ENCODE data around the gene UAP1L1. TPM values are rescaled to one million over a fixed set of nuclear protein-coding genes. Genes with fewer than 3 reads are reported as not detected.

The UAP1L1 gene
- total RNA-seq, 2 donors from 2014 or later, result 13.0 to 18.2 TPM

DNA sequence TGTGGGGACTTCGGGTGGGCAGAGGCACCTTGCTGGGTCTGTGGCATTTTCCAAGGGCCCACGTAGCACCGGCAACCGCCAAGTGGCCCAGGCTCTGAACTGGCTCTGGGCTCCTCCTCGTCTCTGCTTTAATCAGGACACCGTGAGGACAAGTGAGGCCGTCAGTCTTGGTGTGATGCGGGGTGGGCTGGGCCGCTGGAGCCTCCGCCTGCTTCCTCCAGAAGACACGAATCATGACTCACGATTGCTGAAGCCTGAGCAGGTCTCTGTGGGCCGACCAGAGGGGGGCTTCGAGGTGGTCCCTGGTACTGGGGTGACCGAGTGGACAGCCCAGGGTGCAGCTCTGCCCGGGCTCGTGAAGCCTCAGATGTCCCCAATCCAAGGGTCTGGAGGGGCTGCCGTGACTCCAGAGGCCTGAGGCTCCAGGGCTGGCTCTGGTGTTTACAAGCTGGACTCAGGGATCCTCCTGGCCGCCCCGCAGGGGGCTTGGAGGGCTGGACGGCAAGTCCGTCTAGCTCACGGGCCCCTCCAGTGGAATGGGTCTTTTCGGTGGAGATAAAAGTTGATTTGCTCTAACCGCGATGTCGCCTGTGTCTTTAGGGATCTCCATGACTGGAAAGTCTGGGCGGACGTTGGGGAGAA is 31.4 kb downstream of the UAP1L1 start:
- intact Hi-C loops (cut with DNase I, micrococcal nuclease), result no loop called here
- ATAC-seq (no peak), DNase-seq (no peak)

DNA sequence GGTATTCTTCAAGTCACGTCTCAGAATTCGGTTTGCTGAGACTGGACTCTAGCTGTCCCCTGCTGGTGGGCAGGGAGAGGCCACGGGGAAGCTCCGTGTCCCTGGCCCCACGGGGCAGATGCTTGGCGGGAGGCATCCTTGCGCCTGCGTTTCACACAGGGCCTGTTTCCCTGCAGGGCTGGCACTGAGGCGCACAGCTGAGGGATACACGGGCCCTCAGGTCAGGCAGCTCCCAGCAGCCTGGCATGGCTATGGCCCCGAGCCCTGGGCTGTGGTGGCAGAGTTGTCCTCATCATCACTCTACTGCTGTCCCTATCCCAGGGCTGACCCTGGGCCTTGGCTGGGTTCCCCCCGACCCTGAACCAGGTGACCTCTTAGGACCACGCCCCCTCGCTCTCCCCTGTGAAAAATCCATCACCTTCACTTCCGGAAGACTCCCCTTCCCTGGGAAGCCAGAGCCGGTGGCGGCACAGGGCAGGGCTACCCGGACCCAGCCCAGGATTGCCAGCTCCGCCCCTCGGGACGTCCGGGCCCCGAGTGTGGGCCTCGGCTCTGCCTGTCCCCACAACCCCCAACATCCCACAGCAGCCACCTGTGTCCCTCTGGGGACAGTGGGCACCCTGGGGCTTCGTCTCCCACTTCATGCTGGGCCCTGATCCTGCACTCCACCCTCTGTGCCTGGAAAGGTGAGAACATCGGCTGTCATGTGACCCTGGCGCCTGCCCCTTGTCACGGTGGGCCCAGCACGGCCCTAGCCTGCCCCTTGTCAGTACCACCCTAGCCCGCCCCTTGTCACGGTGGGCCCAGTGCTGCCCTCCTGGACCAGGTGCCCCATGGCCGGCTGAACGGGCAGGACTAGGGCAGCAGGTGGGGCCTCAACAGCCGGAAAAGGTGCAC is 32.2 kb downstream of the UAP1L1 start:
- DNase-seq, result no peak
- ATAC-seq, result no peak
- intact Hi-C loops (cut with DNase I, micrococcal nuclease), result loop anchor here in 1 of 2 donors (10.0 kb wide), 1 partner anchor 125 kb away; the partner anchor contains the start of gene SLC34A3

DNA sequence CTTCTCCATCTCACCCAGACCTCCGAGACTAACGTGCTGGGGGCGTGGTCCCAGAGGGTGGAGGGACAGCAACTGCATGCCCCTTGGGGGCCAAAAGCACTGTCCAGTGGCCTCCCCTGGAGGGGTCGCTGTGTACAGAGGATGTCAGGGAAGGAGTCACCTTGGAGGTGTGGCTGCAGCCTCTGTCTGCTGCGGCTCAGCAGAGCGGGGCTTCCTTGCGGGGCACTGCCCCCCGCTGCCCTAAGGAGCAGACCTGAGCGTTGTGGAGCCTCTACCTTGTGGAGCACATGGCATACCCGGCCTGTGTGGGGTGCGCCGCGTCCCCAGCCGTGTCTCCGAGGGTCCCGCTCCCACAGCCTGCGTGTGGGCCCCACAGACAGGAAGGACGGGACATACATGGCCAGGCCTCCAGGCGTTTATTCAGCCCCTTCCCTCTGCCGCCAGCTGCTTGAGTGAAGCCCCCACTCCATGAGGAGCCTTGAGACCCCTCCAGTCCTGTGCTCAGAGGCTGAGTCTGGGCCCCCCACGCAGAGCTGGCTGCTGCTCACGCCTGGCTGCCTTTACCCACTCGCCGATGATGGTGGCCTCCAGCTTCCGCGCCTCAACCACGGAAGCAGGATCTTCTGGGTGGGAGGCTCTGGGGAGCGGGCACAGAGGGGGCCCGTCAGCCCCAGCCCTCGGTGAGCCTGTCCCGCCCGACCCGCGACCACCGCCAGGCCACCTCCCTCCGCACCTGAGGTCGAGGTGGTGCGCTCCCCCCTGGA is 33.0 kb downstream of the UAP1L1 start:
- intact Hi-C loops (cut with DNase I, micrococcal nuclease), result loop anchor here in 1 of 2 donors (10.0 kb wide), 1 partner anchor 124 kb away; the partner anchor contains the start of gene SLC34A3
- DNase-seq (no peak), ATAC-seq (no peak)

DNA sequence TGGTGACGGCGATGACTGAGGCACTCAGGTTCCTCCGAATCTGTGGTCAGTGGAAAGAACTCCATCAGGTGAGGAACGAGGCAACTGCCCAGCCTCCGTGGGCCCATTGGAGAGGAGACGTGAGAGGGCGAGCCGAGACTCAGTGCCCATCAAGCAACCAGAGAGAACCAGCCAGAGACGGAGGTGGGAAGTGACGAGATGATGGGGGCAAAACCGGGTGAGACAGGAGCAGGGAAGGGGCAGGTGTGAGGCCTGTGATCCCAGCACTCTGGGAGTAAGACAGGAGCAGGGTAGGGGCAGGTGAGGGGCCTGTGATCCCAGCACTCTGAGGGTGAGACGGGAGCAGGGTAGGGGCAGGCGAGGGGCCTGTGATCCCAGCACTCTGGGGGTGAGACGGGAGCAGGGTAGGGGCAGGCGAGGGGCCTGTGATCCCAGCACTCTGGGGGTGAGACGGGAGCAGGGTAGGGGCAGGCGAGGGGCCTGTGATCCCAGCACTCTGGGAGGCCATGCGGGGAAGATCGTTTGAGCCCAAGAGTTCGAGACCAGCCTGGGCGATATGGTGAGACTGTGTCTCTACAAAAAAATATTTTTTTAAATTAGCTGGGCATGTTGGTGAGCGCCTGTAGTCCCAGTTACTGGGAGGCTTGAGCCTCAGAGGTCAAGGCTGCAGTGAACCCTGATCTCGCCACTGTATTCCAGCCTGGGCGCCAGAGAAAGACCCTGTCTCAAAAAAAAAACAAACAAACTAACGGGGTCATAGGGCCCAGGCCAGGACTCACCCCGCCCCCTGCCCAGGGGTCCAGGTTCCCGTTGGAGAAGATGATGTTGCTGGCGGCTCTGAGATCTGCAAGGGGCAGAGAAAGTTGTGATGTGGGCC is 33.8 kb downstream of the UAP1L1 start:
- ATAC-seq (no peak), DNase-seq (no peak)
- intact Hi-C loops (cut with DNase I, micrococcal nuclease), result loop anchor here in 1 of 2 donors (10.0 kb wide), 1 partner anchor 124 kb away; the partner anchor contains the start of gene SLC34A3

DNA sequence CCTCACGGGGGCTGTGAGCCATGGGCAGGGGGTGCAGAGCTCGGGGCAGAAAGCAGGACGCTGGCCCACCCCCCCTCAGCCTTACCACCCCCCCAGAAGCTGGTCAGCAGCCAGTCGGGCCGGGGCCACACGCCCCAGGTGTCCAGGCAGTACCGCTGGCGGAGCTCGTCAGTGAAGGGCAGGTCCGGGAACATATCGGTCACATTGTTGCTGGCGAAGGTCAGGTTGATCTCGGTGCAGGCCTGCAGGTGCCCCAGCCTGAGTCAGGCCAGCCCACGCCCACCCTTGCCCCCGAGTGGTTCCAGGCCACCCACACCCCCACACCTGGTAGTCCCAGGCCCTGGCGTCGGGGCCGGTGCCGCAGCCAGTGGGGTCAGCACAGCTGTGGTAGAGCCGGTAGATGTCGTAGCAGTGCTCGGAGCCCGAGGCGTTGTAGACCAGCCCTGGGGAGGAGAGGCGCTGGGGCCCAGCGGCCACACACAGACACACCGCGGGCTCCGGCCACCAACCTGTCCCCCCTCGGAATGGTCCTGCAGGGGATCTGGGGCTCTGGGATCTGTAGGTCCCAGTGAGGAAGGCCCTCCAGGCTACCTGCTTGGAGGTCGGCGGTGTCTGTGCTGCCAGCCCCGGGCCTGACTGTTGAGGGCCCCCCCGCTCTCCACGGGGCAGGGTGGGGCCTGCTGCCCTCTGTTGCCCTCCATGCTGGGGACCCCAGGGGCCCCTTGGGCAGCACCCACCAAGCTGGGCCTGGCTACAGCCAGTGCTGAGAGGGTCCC is 34.7 kb downstream of the UAP1L1 start:
- ATAC-seq, result no peak
- intact Hi-C loops (cut with DNase I, micrococcal nuclease), result loop anchor here in 1 of 2 donors (10.0 kb wide), 1 partner anchor 123 kb away; the partner anchor contains the start of gene SLC34A3
- no peak for DNase-seq

DNA sequence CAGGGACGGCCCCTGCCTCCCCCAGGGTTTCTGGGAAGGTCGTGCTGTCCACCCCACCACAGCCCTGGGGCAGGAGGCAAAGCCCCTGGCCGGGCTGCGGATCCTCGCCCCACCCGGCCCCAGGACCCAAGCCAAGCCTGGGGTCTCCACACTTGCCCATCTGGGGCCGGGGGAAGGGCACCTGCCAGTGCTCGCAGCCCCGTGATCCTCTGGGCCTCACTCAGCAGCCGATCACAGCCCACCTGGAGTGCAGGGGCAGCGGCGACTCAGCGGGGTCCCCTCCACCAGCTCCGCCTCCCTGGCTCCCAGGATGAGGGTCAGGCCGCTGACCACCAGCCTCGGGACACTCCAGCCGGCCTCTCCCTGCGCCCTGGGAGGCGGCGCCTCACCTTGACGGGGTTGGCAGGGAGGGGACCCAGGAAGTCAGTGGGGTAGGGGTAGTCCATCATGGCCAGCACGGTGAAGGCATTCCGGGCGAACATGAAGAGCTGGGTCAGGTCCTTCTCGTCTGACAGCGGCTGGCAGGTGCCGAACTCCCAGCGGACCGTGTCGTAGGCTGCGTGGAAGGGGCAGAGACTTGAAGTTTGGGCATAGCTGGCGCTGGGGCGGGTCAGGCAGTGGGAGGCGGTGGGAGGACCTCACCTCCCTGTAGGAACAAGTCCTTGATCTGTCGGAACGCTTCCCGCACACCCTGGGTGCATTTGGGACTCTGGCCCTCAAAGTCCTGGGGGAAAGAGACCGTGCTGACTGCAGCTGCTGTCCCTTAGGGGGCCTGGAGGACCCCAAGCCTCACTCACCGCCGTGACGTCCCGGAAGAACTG is 35.5 kb downstream of the UAP1L1 start:
- intact Hi-C loops (cut with DNase I, micrococcal nuclease), result loop anchor here in 1 of 2 donors (10.0 kb wide), 1 partner anchor 122 kb away; the partner anchor contains the start of gene SLC34A3
- no peak for ATAC-seq
- DNase-seq, result no peak

DNA sequence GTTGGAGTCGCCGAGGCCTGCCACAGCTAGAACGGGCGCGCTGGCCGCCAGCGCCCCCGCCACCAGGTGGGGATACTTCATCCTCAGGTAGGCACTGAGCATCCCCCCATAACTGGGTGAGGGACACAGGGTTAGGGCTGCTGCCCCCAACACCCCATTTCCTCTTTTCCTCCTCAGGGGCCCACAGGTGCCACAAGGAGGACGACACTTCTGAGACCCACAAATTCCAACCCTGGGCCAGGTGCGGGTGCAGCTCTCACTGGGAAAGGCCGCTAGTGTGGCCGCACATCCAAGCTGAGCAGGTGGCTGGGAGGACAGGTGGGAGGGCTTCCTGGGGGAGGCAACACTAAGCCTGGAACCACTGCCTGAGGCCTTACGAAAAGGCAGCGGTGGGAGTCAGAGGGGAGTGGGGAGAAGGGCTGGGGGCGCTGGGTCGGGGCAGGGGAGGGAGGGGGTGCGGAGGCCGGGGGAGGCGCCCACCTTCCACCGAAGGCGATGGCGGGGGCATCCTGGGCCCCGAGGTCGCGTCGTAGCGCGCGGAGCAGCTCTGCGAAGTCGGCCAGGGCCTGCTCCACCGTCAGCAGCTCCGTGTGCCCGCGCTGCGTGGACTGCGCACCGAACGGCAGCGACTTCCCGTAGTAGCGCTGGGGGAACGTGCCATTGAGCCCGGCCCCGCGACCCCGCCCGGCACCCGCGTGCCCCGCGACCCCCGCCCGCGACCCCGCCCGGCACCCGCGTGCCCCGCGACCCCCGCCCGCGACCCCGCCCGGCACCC is 36.3 kb downstream of the UAP1L1 start:
- ATAC-seq (no peak), DNase-seq (no peak)
- intact Hi-C loops (cut with DNase I, micrococcal nuclease), result loop anchor here in 1 of 2 donors (10.0 kb wide), 1 partner anchor 121 kb away; the partner anchor contains the start of gene SLC34A3

DNA sequence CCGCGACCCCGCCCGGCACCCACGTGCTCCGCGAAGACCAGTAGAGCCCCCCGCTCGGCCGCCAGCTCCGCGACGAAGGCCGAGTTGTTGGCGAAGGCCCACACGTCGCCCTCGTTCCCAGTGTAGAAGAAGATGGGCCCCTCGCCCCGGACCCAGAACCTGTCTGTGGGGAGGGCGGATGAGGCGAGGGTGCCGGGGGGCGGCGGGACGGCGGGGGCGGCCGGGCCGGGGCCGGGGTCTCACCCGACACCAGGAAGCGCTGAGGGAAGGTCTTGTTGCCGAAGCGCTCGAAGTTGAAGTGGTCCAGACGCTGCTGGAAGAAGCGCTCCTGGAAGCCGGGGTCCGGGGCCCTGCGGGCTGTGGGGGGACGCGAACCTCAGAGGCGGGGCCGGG is 36.9 kb downstream of the UAP1L1 start:
- no peak for DNase-seq
- ATAC-seq, result peak; percentile 7
- intact Hi-C loops (cut with DNase I, micrococcal nuclease), result loop anchor here in 1 of 2 donors (10.0 kb wide), 1 partner anchor 121 kb away; the partner anchor contains the start of gene SLC34A3

DNA sequence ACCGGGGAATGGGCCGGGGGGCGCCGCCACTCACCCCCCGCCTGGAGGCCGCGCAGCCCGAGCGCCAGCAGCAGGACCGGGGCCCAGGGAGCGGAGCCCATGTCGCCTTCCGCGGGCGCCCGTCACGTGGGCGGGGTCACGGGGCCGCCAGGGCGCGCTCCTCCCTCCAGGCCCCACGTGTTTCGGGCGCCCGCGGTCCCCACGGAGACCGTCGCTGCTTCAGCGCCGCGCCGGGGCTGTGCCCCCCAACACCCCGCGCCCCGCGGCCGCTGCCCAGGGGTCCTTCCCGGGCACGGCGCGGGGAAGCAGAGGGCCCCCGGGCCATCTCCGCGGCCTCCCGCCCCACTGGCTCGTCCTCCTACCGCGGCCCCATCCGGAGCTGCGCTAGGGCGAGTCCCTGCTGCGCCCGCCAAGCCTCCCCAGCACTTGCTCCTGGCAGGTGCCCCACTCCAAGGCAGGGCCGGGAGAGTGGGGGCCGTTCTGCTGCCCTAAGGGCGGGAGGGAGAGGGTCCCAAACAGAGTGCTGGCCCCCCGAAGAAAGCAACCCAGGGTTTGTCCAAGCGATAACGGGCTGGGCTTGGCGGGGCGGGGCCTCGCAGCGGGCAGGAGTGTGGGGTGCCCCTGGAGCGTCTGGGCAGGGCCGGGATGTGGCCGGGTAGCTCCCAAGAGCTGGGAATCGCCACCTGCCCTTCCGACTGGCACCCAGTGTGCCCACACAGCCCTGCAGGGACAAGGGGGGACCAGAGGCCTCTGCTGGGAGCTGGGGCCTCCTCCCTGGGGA is 37.5 kb downstream of the UAP1L1 start, which contains the start of gene DPP7:
TSS of gene DPP7 (minus strand) at position 121 of the 781 bp plus-strand sequence. CDS start at position 101, 20 bp downstream.
- intact Hi-C loops (cut with DNase I, micrococcal nuclease), result loop anchor here in 1 of 2 donors (10.0 kb wide), 1 partner anchor 120 kb away; the partner anchor contains the start of gene SLC34A3
- peak; percentile 58 to 84 for DNase-seq

DNA sequence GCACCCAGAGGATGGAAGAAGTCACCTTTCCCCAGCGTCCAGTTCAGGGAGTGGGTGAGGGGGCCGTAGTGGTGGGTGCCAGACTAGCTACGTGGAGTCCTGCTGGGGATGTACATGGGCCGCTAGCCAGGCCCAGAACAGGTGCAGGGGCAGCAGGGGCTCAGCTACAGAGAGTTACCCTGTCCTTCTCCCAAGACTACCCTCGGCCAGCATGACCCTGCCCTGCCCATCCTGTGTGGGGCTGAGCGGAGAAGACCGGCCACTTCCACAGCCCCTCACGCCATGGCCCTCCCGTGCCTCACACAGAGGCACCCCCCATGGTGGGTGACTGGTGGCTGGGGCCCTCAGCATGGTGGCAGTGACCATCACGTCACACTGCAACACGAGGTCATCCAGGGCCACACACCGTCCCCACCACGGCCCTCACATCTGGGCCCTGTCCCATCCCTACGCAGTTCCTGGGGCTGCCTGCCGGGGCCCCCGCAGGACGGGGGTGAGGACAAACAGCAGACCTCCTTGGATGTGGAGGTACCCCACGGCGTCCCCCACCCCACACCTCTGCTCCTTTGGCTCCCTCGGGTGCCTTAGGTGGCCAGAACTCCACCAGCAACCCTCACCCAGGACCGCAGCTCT is 38.2 kb downstream of the UAP1L1 start:
- intact Hi-C loops (cut with DNase I, micrococcal nuclease), result loop anchor here in 1 of 2 donors (10.0 kb wide), 1 partner anchor 119 kb away; the partner anchor contains the start of gene SLC34A3
- ATAC-seq (no peak), DNase-seq (no peak)

More for the DNA sequence above, 37.5 kb downstream of the UAP1L1 start, which contains the start of gene DPP7:
- peak; percentile 91 for ATAC-seq

DNA sequence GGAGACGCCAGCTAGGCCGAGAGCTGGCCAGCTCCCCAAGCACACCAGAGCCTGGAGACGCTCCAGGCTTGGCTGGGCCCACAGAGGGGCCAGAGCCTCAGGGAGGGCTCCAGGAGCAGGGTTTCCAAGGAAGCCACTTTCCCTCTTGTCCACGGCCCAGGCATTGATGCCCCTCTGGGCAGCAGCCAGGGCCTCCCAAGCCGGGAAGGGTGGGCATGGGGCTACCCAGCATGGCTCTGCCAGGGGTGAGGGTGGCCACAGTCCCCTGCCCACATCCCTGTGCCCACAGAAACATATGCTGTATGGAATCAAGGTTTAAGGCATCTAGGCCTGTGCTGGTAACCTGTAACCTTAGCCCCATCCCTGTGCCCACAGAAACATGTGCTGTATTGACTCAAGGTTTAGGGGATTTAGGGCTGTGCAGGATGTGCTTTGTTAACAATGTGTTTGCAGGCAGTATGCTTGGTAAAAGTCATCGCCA is 38.8 kb downstream of the UAP1L1 start:
- intact Hi-C loops (cut with DNase I, micrococcal nuclease), result loop anchor here in 1 of 2 donors (10.0 kb wide), 1 partner anchor 119 kb away; the partner anchor contains the start of gene SLC34A3
- ATAC-seq (no peak), DNase-seq (no peak)

DNA sequence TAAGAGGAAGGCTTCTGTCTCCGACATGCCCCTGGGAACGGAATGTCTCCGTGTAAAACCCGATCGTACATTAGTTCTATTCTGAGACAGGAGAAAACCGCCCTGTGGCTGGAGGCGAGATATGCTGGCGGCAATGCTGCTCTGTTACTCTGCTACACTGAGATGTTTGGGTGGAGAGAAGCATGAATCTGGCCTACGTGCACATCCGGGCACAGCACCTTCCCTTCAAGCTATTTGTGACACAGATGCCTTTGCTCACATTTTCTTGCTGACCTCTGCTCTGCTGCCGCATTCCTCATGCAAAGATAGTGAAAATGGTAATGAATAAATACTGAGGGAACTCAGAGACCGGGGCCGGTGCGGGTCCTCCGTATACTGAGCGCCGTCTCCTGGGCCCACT is 39.4 kb downstream of the UAP1L1 start:
- intact Hi-C loops (cut with DNase I, micrococcal nuclease), result loop anchor here in 1 of 2 donors (10.0 kb wide), 1 partner anchor 118 kb away; the partner anchor contains the start of gene SLC34A3
- ATAC-seq, result no peak
- no peak for DNase-seq

DNA sequence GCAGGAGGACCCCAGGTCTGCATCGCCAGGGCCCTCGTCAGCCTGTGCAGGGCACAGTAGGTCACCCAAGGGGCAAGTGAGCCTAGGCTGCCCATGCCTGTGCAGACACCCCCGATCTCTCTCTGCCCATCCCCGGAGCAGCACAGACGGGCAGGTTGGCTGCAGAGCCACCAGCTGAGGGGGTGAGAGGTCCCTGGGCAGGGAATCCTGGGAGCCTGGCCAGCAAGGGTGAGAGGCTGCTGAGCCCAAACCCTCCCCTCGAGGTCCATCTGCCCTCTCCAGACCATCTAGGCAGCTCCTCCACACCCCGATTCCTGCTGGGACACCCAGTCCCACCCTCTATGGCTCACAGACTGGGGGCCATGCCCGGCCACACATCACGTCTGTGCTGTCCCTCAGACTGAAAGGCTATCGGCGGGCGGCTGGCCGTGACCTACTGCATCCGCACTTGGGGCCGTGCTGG is 40.0 kb downstream of the UAP1L1 start:
- intact Hi-C loops (cut with DNase I, micrococcal nuclease), result loop anchor here in 1 of 2 donors (10.0 kb wide), 1 partner anchor 118 kb away; the partner anchor contains the start of gene SLC34A3
- DNase-seq (no peak), ATAC-seq (no peak)

Measured in left colon (tissue), 2 donors.